Transverse colon (tissue), 4 donors: ENCODE measurements around the gene PROM2. TPM values are rescaled to one million over a fixed set of nuclear protein-coding genes. Genes with fewer than 3 reads are reported as not detected.
A peak's percentile ranks its signal among the peaks of the same experiment; 100 is the strongest.

Source experiments
- DNase-seq: peaks from one replicate; pipeline ENCODE4 v3.0.0-alpha.2; 2019
- H3K27ac ChIP-seq, 4 donors: fragments of 200-600 bp; sonication (generic); 2 replicates each; pipeline ENCODE4 v1.5.1; 2016 to 2018; ENCODE audit warnings: inconsistent platforms in 4 of 4
- H3K27me3 ChIP-seq: fragments of 200-600 bp; sonication (generic); 2 replicates; pipeline ENCODE4 v1.5.1; 2017; ENCODE audit warnings: inconsistent platforms
- H3K36me3 ChIP-seq, 4 donors: fragments of 200-600 bp; sonication (generic); 2 replicates each; pipeline ENCODE4 v1.5.1; 2017 to 2019; ENCODE audit warnings: inconsistent platforms in 4 of 4
- H3K4me1 ChIP-seq, 4 donors: fragments of 200-600 bp; sonication (generic); 2 replicates each; pipeline ENCODE4 v1.5.1; 2017 to 2020; ENCODE audit warnings: inconsistent platforms in 4 of 4
- H3K4me3 ChIP-seq, 4 donors: fragments of 200-600 bp; sonication (generic); 1 replicate in 1 of 4; 2 replicates in 3 of 4; pipeline versions ENCODE4 v1.5.1 to v1.6.1; 2017 to 2019; ENCODE audit warnings: inconsistent platforms in 4 of 4
- H3K9me3 ChIP-seq, 2 donors: fragments of 200-600 bp; sonication (generic); 2 replicates each; pipeline ENCODE4 v1.5.1; 2017 to 2019; ENCODE audit warnings: inconsistent platforms in 2 of 2
- CTCF ChIP-seq, 5 experiments: fragments of 200-600 bp in 3 of 5; fragments of 450-650 bp in 2 of 5; sonication (generic) in 3 of 5; IDR thresholded peaks; 1 replicate in 2 of 5; 2 replicates in 3 of 5; pipeline ENCODE4 v1.5.1; 2016 to 2017; ENCODE audit warnings: antibody characterized with exemption in 5 of 5, inconsistent platforms in 3 of 5, mild to moderate bottlenecking in 2 of 5, moderate library complexity in 1 of 5
- EP300 ChIP-seq: sonication (generic); formaldehyde crosslinking; IDR thresholded peaks from one replicate; pipeline ENCODE4 v1.6.1; 2017; ENCODE audit warnings: antibody characterized with exemption, low read depth
- POLR2A ChIP-seq: fragments of 450-650 bp; IDR thresholded peaks from one replicate; pipeline ENCODE4 v1.6.1; 2016; ENCODE audit warnings: antibody characterized with exemption, mild to moderate bottlenecking, moderate library complexity
- POLR2AphosphoS5 ChIP-seq, 3 donors: sonication (generic); formaldehyde crosslinking; IDR thresholded peaks; one replicate each; pipeline ENCODE4 v1.6.1; 2016; ENCODE audit warnings: antibody characterized with exemption in 3 of 3
- WGBS, 2 donors: methylation state at CpG; one replicate each; pipeline ENCODE4 v1.1.5; 2018; ENCODE audit warnings: low coverage in 1 of 2; 5-methylcytosine and 5-hydroxymethylcytosine counted together
- in situ Hi-C, 4 donors: fragments of 200-750 bp; cut with MboI; loops; one replicate each; pipeline versions ENCODE4 v1.15.0 to v1.15.1; 2017; ENCODE audit warnings: low sequenced_read_pairs in 3 of 4, low pct_ligation_motif_present in 1 of 4, low pct_unique_long_range_greater_than_20kb in 1 of 4
- intact Hi-C: fragments of 100-400 bp; cut with DNase I; formaldehyde crosslinking; loops from one replicate; pipeline ENCODE4 v1.15.1; 2023; ENCODE audit warnings: low total_unique reads
- total RNA-seq, 4 donors: library from RNA; depleted of rRNA; stranded (reverse); fragments of >200 nt; gene quantifications; one replicate each; pipeline ENCODE4 v1.1.0, GENCODE V29; 2016

PROM2 gene
- total RNA-seq, 4 donors from 2014 or later: 20.2 to 46.6 (median 28.6) TPM

- Histone ChIP-seq H3K9me3 (no peaks in the 10 kb centered on the region), H3K36me3 (no peaks in the 10 kb centered on the region), H3K4me3 (no peak overlapping the region), H3K4me1 (peaks cover 0 to 7% (median 1%) of the 10 kb centered on the region in 4 donors), H3K27me3 (no peaks in the 10 kb centered on the region), H3K27ac (peak overlapping the region in 2 of 4 donors; percentile 53 to 67)
- DNase-seq: peak; percentile 73
- TF ChIP-seq POLR2AphosphoS5 (IDR thresholded peaks at IDR 0.05) (peak; percentile 24 to 51 (median 41)), CTCF (IDR thresholded peaks at IDR 0.05) (no peak), EP300 (peak; percentile 40), POLR2A (no peak)
- intact Hi-C loops (loop anchor here (10.0 kb wide), 1 partner anchor 129 kb away; the partner anchor contains the start of gene ZNF892), in situ Hi-C loops (no loop called here)
- WGBS, 2 donors: 26% methylated on average over 11 of the region's 11 CpGs; no CpG with 5 or more reads in 1 of the 2 donors
These were observed 59.7 kb downstream of the PROM2 start for GRCh38 chr2:95333888-95334338.

- no peaks in the 10 kb centered on the region for H3K9me3 ChIP-seq
- intact Hi-C loops (loop anchor here (10.0 kb wide), 1 partner anchor 130 kb away; the partner anchor contains the start of gene ZNF892), in situ Hi-C loops (no loop called here)
- no peak for TF ChIP-seq POLR2AphosphoS5 (IDR thresholded peaks at IDR 0.05)
- TF ChIP-seq CTCF (IDR thresholded peaks at IDR 0.05): no peak
- no peak for TF ChIP-seq POLR2A
- no peak for TF ChIP-seq EP300
- H3K4me3 ChIP-seq: no peak overlapping the region
- H3K4me1 ChIP-seq: peaks cover 0 to 7% (median 1%) of the 10 kb centered on the region in 4 donors
- DNase-seq: no peak
- no peaks in the 10 kb centered on the region for H3K36me3 ChIP-seq
- no peaks in the 10 kb centered on the region for H3K27me3 ChIP-seq
- 100% methylated on average over 1 of the region's 1 CpG for WGBS, 2 donors
- H3K27ac ChIP-seq: no peak overlapping the region
These were observed 60.8 kb downstream of the PROM2 start for GRCh38 chr2:95334916-95335641.

- Histone ChIP-seq H3K27ac (no peak overlapping the region), H3K36me3 (no peaks in the 10 kb centered on the region), H3K9me3 (no peaks in the 10 kb centered on the region), H3K4me3 (no peak overlapping the region), H3K4me1 (peaks cover 0 to 7% (median 1%) of the 10 kb centered on the region in 4 donors), H3K27me3 (no peaks in the 10 kb centered on the region)
- intact Hi-C loops (loop anchor here (10.0 kb wide), 1 partner anchor 132 kb away; the partner anchor contains the start of gene ZNF892), in situ Hi-C loops (no loop called here)
- TF ChIP-seq EP300 (no peak), CTCF (IDR thresholded peaks at IDR 0.05) (no peak), POLR2AphosphoS5 (IDR thresholded peaks at IDR 0.05) (no peak), POLR2A (no peak)
- WGBS, 2 donors: 50 to 52% methylated on average over 2 of the region's 2 CpGs
- no peak for DNase-seq
These were observed 62.2 kb downstream of the PROM2 start for GRCh38 chr2:95336406-95336805.

- no peaks in the 10 kb centered on the region for H3K27me3 ChIP-seq
- no peak for TF ChIP-seq CTCF (IDR thresholded peaks at IDR 0.05)
- no peak for TF ChIP-seq EP300
- no peak for TF ChIP-seq POLR2A
- TF ChIP-seq POLR2AphosphoS5 (IDR thresholded peaks at IDR 0.05): no peak
- in situ Hi-C loops: no loop called here
- no peak overlapping the region for H3K4me3 ChIP-seq
- H3K9me3 ChIP-seq: no peaks in the 10 kb centered on the region
- H3K4me1 ChIP-seq: peaks cover 0 to 7% (median 1%) of the 10 kb centered on the region in 4 donors
- H3K36me3 ChIP-seq: no peaks in the 10 kb centered on the region
- intact Hi-C loops: loop anchor here (10.0 kb wide), 1 partner anchor 133 kb away; the partner anchor contains the start of gene ZNF892
- WGBS, 2 donors: 79 to 100% methylated on average over 3 to 7 of the region's 7 CpGs
- no peak overlapping the region for H3K27ac ChIP-seq
- DNase-seq: no peak
These were observed 63.6 kb downstream of the PROM2 start for GRCh38 chr2:95337829-95338228.
